Endothelial cell of umbilical vein (primary cell): ENCODE measurements around the gene ACOX3. TPM values are rescaled to one million over a fixed set of nuclear protein-coding genes. Genes with fewer than 3 reads are reported as not detected.

ENCODE experiments used
- BruUV-seq: library from RNA; stranded (reverse); fragments of 400-500 nt; replicated peaks from 2 replicates; lab custom pipeline; 2021; lab: Mats Ljungman, UMichigan
- CTCF ChIA-PET: fragments of 300-600, 350-600 bp; sonication (Branson Sonifier 250); formaldehyde crosslinking; loops from one replicate; lab custom pipeline; 2021; ENCODE audit warnings: antibody characterized with exemption, inconsistent platforms; lab: Charles Lee
- POLR2A ChIA-PET: fragments of 300-600, 350-600 bp; sonication (Branson Sonifier 250); formaldehyde crosslinking; loops from one replicate; lab custom pipeline; 2021; ENCODE audit warnings: antibody characterized with exemption, inconsistent platforms; lab: Charles Lee
- DNase-seq: peaks from one replicate; pipeline ENCODE4 v3.0.0-alpha.2; 2011; ENCODE audit warnings: low read depth, low spot score
- FAIRE-seq: peaks from 2 replicates; lab custom pipeline; 2011; peaks lifted over from hg19 to GRCh38; lab: Jason Lieb, UNC
- H2AFZ ChIP-seq: 2 replicates; pipeline ENCODE4 v1.6.0; 2012; ENCODE audit warnings: low read depth, low read length, control low read depth, inconsistent platforms
- H3K27ac ChIP-seq: 2 replicates; pipeline ENCODE4 v1.5.1; 2011; ENCODE audit warnings: low read depth, mild to moderate bottlenecking, control low read depth, low read length, moderate library complexity; ENCODE audit not compliant: insufficient read depth
- H3K27me3 ChIP-seq, 2 experiments: 2 replicates each; pipeline versions ENCODE4 v1.6.0 to v1.6.1; 2011; ENCODE audit warnings: low read length in 2 of 2, mixed read lengths in 1 of 2; ENCODE audit not compliant: control insufficient read depth in 2 of 2, insufficient read depth in 2 of 2
- H3K36me3 ChIP-seq, 2 experiments: 2 replicates in 1 of 2; 3 replicates in 1 of 2; pipeline ENCODE4 v1.5.1; 2011; ENCODE audit warnings: low read length in 2 of 2, mild to moderate bottlenecking in 1 of 2, moderate library complexity in 1 of 2; ENCODE audit not compliant: control insufficient read depth in 2 of 2, insufficient read depth in 2 of 2; ENCODE audit errors: extremely low read depth in 1 of 2
- H3K4me1 ChIP-seq: 3 replicates; pipeline ENCODE4 v1.5.1; 2011; ENCODE audit warnings: mild to moderate bottlenecking, low read length; ENCODE audit not compliant: control insufficient read depth, insufficient read depth; ENCODE audit errors: extremely low read depth
- H3K4me2 ChIP-seq: 2 replicates; pipeline ENCODE4 v1.6.1; 2011; ENCODE audit warnings: low read length, control low read depth, mixed read lengths; ENCODE audit not compliant: insufficient read depth
- H3K4me3 ChIP-seq, 3 experiments: fragments of 200-600 bp in 1 of 3; sonication (generic), shearing (Covaris generic) in 1 of 3; replicated peaks in 1 of 3; 2 replicates each; pipeline ENCODE4 v1.5.1; 2011 to 2016; ENCODE audit warnings: control low read depth in 3 of 3, low read length in 3 of 3, mild to moderate bottlenecking in 2 of 3, inconsistent platforms in 1 of 3, low read depth in 1 of 3, moderate library complexity in 1 of 3; ENCODE audit not compliant: insufficient read depth in 1 of 3
- H3K79me2 ChIP-seq: 2 replicates; pipeline ENCODE4 v1.6.0; 2012; ENCODE audit warnings: low read length, inconsistent platforms; ENCODE audit not compliant: control insufficient read depth, insufficient read depth
- H3K9ac ChIP-seq: replicated peaks from 2 replicates; pipeline ENCODE3; 2011; ENCODE audit warnings: low read length, control low read depth; ENCODE audit not compliant: insufficient read depth; ENCODE audit errors: extremely low read depth
- H3K9me1 ChIP-seq: replicated peaks from 3 replicates; pipeline ENCODE4 v1.6.0; 2011; ENCODE audit warnings: mild to moderate bottlenecking, low read length; ENCODE audit not compliant: control insufficient read depth, insufficient read depth; ENCODE audit errors: extremely low read depth
- H3K9me3 ChIP-seq: replicated peaks from 2 replicates; pipeline ENCODE4 v1.5.1; 2012; ENCODE audit warnings: low read length, inconsistent platforms; ENCODE audit not compliant: control insufficient read depth, insufficient read depth
- H4K20me1 ChIP-seq: replicated peaks from 2 replicates; pipeline ENCODE3; 2011; ENCODE audit warnings: mild to moderate bottlenecking, low read length; ENCODE audit not compliant: control insufficient read depth, insufficient read depth; ENCODE audit errors: extremely low read depth
- EZH2 ChIP-seq: IDR thresholded peaks from 2 replicates; pipeline ENCODE4 v1.6.1; 2012; ENCODE audit warnings: borderline replicate concordance, low read depth, mild to moderate bottlenecking, moderate library complexity, low read length, inconsistent platforms; ENCODE audit not compliant: severe bottlenecking
- FOS ChIP-seq: IDR thresholded peaks from 2 replicates; pipeline ENCODE4 v1.6.1; 2011; ENCODE audit warnings: mild to moderate bottlenecking, low read length, moderate library complexity, borderline replicate concordance; ENCODE audit not compliant: insufficient read depth
- GATA2 ChIP-seq: IDR thresholded peaks from 2 replicates; pipeline ENCODE4 v1.7.0; 2011; ENCODE audit warnings: low read depth, mild to moderate bottlenecking, moderate library complexity, mixed read lengths, low read length; ENCODE audit not compliant: insufficient read length, insufficient read depth
- JUN ChIP-seq: IDR thresholded peaks from 2 replicates; pipeline ENCODE4 v1.6.1; 2011; ENCODE audit warnings: borderline replicate concordance, low read depth; ENCODE audit not compliant: insufficient read length, insufficient read depth
- MYC ChIP-seq: IDR thresholded peaks from one replicate; pipeline ENCODE4 v1.6.1; 2011; ENCODE audit warnings: mild to moderate bottlenecking, low read depth, low read length
- POLR2A ChIP-seq: IDR thresholded peaks from 2 replicates; pipeline ENCODE4 v1.6.1; 2012; ENCODE audit warnings: low read depth, mild to moderate bottlenecking, control low read depth, low read length
- POLR2AphosphoS5 ChIP-seq: IDR thresholded peaks from 2 replicates; pipeline ENCODE4 v1.6.1; 2012; ENCODE audit warnings: low read depth, mild to moderate bottlenecking, control low read depth, low read length, moderate library complexity; ENCODE audit not compliant: insufficient read depth
- dilution Hi-C: fragments of 300-500 bp; cut with MboI; formaldehyde crosslinking; loops from one replicate; pipeline ENCODE4 v1.15.0; 2019; ENCODE audit warnings: low sequenced_read_pairs; ENCODE audit not compliant: extremely low pct_ligation_motif_present
- intact Hi-C: fragments of 100-400 bp; cut with micrococcal nuclease; formaldehyde crosslinking; loops from one replicate; pipeline ENCODE4 v1.10.0; 2022
- polyA plus RNA-seq, 4 experiments: library from polyadenylated mRNA; depleted of rRNA in 3 of 4; stranded (reverse) in 3 of 4; unstranded in 1 of 4; fragments of >200 nt; gene quantifications; 2 replicates each; pipeline versions ENCODE4 v1.2.1 to v1.2.3, GENCODE V29; 2011 to 2012; ENCODE audit warnings: missing spikeins in 1 of 4
- total RNA-seq: library from RNA; stranded (reverse); gene quantifications from 2 replicates; pipeline ENCODE4 v1.2.3, GENCODE V29; 2021
- TF ChIP-seq, protein P1 (sequence below): IDR thresholded peaks from 2 replicates; pipeline ENCODE4 v1.6.1; 2011; ENCODE audit not compliant: insufficient read depth, insufficient read length
- TF ChIP-seq, protein P2 (sequence below), 2 donors: IDR thresholded peaks; 1 replicate in 1 of 2; 2 replicates in 1 of 2; pipeline ENCODE4 v1.5.1; 2011; ENCODE audit warnings: low read length in 2 of 2, mild to moderate bottlenecking in 2 of 2, moderate library complexity in 2 of 2, control low read depth in 1 of 2, inconsistent platforms in 1 of 2, low read depth in 1 of 2; ENCODE audit not compliant: insufficient read depth in 1 of 2; ENCODE audit errors: extremely low read depth in 1 of 2

The ACOX3 gene
- total and polyA plus RNA-seq, 2 donors (not counting 3 experiments of a cell fraction or from before 2014, with no cell fraction given) = 13.0 to 26.3 TPM

DNA sequence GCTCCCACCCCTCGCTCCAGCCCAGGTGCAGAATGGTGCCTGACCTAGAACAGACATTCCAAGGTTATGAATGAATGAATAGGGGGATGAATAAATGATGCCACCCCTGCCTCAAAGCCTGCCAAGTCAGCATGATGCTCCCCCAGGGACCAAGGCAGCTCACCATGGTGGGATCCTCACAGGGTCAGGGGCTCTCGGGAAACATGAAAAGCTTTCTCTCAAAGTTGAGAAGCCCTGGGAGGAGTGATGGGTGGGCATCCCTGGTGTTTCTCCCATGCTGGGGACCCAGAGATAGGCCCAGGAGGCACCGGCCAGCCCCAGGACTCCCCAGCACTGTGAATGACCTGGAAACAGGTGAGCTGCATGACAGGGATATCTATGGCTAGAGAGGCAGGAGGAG is 112.1 kb downstream of the ACOX3 start:
- Histone ChIP-seq H3K4me1 (no peaks in the 10 kb centered on the region), H2AFZ (no peak overlapping the region), H3K9me3 (no peaks in the 10 kb centered on the region), H3K9ac (no peak overlapping the region), H3K4me3 (no peak overlapping the region), H3K9me1 (no peaks in the 10 kb centered on the region), H3K4me2 (no peak overlapping the region), H3K27ac (no peak overlapping the region), H3K79me2 (no peaks in the 10 kb centered on the region), H4K20me1 (no peaks in the 10 kb centered on the region), H3K36me3 (no peaks in the 10 kb centered on the region), H3K27me3 (peaks cover 0 to 2% of the 10 kb centered on the region in 2 experiments)
- intact Hi-C loops (no loop called here), dilution Hi-C loops (no loop called here)
- FAIRE-seq = no peak
- TF ChIP-seq JUN (no peak), FOS (no peak)
- TF ChIP-seq, protein P1, sequence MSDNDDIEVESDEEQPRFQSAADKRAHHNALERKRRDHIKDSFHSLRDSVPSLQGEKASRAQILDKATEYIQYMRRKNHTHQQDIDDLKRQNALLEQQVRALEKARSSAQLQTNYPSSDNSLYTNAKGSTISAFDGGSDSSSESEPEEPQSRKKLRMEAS = no peak
- no TSS peak for BruUV-seq
- CTCF ChIA-PET = no interaction called here
- POLR2A ChIA-PET = no interaction called here
- DNase-seq = no peak

DNA sequence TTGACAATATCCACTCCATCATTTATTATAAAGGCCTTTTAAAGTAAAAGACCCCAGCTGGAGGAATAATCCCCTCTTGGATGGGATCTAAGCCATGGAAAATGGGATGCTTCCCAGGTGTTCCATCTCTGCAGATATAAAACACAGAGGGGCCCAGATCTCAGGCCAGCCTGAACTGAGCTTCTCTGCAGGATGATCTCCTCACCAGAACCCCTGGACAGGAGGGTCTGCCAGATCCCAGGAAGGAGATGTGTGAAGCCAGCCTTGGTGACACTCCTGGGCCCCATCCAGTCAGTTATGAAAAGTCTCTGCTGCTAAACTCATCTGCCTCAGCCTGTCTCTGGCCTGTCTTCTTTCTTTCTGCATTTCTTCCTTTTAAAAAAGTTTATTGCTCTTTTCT is 114.3 kb downstream of the ACOX3 start:
- no peak for TF ChIP-seq POLR2A
- no peak for TF ChIP-seq GATA2
- no peak for TF ChIP-seq MYC
- no peak for TF ChIP-seq EZH2
- TF ChIP-seq, protein P1 = no peak
- TF ChIP-seq, protein P2, sequence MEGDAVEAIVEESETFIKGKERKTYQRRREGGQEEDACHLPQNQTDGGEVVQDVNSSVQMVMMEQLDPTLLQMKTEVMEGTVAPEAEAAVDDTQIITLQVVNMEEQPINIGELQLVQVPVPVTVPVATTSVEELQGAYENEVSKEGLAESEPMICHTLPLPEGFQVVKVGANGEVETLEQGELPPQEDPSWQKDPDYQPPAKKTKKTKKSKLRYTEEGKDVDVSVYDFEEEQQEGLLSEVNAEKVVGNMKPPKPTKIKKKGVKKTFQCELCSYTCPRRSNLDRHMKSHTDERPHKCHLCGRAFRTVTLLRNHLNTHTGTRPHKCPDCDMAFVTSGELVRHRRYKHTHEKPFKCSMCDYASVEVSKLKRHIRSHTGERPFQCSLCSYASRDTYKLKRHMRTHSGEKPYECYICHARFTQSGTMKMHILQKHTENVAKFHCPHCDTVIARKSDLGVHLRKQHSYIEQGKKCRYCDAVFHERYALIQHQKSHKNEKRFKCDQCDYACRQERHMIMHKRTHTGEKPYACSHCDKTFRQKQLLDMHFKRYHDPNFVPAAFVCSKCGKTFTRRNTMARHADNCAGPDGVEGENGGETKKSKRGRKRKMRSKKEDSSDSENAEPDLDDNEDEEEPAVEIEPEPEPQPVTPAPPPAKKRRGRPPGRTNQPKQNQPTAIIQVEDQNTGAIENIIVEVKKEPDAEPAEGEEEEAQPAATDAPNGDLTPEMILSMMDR (IDR thresholded peaks at IDR 0.05; ENCODE audit: extremely low read depth in 1 of 2, insufficient read depth in 1 of 2, low read depth in 1 of 2, low read length in 2 of 2) = no peak
- no peak for TF ChIP-seq POLR2AphosphoS5
- no peak for TF ChIP-seq JUN
- no peak for TF ChIP-seq FOS
- Histone ChIP-seq H3K27me3 (peaks cover 1 to 2% of the 10 kb centered on the region in 2 experiments), H3K36me3 (no peaks in the 10 kb centered on the region), H3K79me2 (no peaks in the 10 kb centered on the region), H3K4me1 (no peaks in the 10 kb centered on the region), H2AFZ (no peak overlapping the region), H3K9me3 (no peaks in the 10 kb centered on the region), H3K9me1 (no peaks in the 10 kb centered on the region), H4K20me1 (no peaks in the 10 kb centered on the region), H3K4me3 (no peak overlapping the region), H3K27ac (no peak overlapping the region), H3K9ac (no peak overlapping the region), H3K4me2 (no peak overlapping the region)
- intact Hi-C loops = no loop called here
- no TSS peak for BruUV-seq
- no peak for DNase-seq
- FAIRE-seq = no peak
- POLR2A ChIA-PET = no interaction called here
- CTCF ChIA-PET = interaction anchor here (1.0 kb wide), 1 partner anchor 59 kb away, joined by 4 read pairs; no protein-coding TSS in a partner anchor
- dilution Hi-C loops = no loop called here
